Colonic mucosa (tissue), 4 donors: Measurements from ENCODE around the gene ATP1A3. TPM values are rescaled to one million over a fixed set of nuclear protein-coding genes. Genes with fewer than 3 reads are reported as not detected.
A peak's percentile ranks its signal among the peaks of the same experiment; 100 is the strongest.

ENCODE experiments used
- DNase-seq: peaks from one replicate; pipeline ENCODE4 v3.0.0-alpha.2; 2020
- H3K27ac ChIP-seq: fragments of 200-600 bp; one replicate; pipeline ENCODE4 v1.8.0; 2021
- H3K27me3 ChIP-seq: fragments of 200-600 bp; one replicate; pipeline ENCODE4 v1.8.0; 2021
- H3K36me3 ChIP-seq: fragments of 200-600 bp; one replicate; pipeline ENCODE4 v1.8.0; 2021
- H3K4me1 ChIP-seq: fragments of 200-600 bp; one replicate; pipeline ENCODE4 v1.8.0; 2021; ENCODE audit warnings: mild to moderate bottlenecking
- H3K4me3 ChIP-seq: fragments of 200-600 bp; one replicate; pipeline ENCODE4 v1.8.0; 2021
- H3K9ac ChIP-seq, 2 donors: one replicate each; pipeline ENCODE4 v1.7.0; 2013; ENCODE audit warnings: control low read depth in 2 of 2, low read depth in 2 of 2, low read length in 2 of 2
- H3K9me3 ChIP-seq: fragments of 200-600 bp; one replicate; pipeline ENCODE4 v1.8.0; 2021
- intact Hi-C: fragments of 100-400 bp; cut with DNase I; formaldehyde crosslinking; loops from one replicate; pipeline ENCODE4 v1.14.1; 2022
- total RNA-seq, 2 donors: library from RNA; stranded (reverse); fragmentation: NEBNext Ultra II Directional in 1 of 2; extraction: Animal tissue kit (Norgen Biotek cat#: 25700) in 1 of 2; gene quantifications; one replicate each; pipeline ENCODE4 v1.2.1, GENCODE V29; 2021
- TF ChIP-seq, protein P1 (sequence below): fragments of 200-600 bp; IDR thresholded peaks from one replicate; pipeline ENCODE4 v1.8.0; 2022; ENCODE audit warnings: antibody characterized with exemption, mild to moderate bottlenecking
- donor health status: healthy.
- donor health status: DM: no; HTN: no; CAD: no.
- donor health status: DM: no; HTN: no; CAD: no.

The ATP1A3 gene
- total RNA-seq, 2 donors from 2014 or later: 0.35 to 1.9 TPM

DNA sequence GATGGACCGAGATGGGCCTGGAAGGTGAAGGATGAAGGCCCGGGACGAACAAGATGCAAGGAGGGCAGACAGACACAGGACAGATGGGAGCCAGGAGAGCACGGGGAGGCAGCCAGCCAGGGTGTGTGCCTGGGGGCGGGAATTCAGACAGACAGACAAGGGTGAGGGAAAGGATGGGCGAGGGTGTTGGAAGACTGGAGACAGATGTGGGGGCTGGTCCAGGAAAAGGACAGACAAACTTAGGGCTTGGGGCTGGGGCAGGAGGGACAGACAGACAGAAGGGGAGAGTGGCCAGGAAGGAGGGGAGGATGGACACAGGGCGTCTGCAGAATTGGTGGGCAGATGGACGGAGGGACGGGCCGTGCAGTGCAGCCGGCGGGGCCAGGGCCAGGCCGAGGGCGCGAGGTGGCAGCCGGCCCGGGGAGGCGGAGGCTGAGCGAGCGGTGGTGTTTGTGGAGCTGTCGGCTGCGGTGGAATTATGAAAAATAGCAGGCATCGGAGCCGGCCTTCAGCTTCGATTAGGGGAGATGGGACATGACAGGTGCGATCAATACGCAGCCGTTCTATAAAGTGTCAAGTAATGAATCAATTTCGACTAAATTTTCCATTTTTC is 61.2 kb downstream of the ATP1A3 start:
- Histone ChIP-seq H3K9ac (no peak overlapping the region), H3K9me3 (no peaks in the 10 kb centered on the region), H3K4me1 (peaks cover 5% of the 10 kb centered on the region), H3K36me3 (no peaks in the 10 kb centered on the region), H3K27ac (no peak overlapping the region), H3K27me3 (peaks cover 13% of the 10 kb centered on the region), H3K4me3 (no peak overlapping the region)
- TF ChIP-seq, protein P1, sequence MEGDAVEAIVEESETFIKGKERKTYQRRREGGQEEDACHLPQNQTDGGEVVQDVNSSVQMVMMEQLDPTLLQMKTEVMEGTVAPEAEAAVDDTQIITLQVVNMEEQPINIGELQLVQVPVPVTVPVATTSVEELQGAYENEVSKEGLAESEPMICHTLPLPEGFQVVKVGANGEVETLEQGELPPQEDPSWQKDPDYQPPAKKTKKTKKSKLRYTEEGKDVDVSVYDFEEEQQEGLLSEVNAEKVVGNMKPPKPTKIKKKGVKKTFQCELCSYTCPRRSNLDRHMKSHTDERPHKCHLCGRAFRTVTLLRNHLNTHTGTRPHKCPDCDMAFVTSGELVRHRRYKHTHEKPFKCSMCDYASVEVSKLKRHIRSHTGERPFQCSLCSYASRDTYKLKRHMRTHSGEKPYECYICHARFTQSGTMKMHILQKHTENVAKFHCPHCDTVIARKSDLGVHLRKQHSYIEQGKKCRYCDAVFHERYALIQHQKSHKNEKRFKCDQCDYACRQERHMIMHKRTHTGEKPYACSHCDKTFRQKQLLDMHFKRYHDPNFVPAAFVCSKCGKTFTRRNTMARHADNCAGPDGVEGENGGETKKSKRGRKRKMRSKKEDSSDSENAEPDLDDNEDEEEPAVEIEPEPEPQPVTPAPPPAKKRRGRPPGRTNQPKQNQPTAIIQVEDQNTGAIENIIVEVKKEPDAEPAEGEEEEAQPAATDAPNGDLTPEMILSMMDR: no peak
- DNase-seq: no peak
- intact Hi-C loops: no loop called here

DNA sequence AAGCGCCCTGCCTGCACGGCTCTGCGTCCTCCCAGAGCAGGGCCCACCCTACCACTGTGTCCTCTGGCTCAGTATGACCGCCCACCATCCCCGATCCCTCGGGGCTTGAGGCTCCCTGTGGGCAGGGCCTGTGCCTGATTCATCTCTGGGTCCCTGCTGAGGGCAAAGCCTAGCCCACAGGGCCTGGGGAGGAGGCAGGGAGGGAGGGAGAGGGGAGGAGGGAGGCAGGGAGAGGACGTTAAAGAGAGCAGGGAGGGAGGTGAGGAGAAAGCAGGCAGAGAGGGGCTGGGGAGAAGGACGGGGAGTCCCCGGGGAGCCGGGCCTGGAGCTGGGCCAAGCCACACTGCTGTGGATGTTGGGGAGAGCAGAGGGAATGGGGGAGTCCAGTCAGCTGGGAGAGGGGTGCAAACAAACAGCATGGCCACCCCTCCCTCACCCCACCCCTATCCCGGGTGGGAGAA is 61.7 kb downstream of the ATP1A3 start:
- Histone ChIP-seq H3K4me1 (peaks cover 5% of the 10 kb centered on the region), H3K36me3 (no peaks in the 10 kb centered on the region), H3K27ac (no peak overlapping the region), H3K9ac (no peak overlapping the region), H3K27me3 (peaks cover 17% of the 10 kb centered on the region), H3K9me3 (no peaks in the 10 kb centered on the region), H3K4me3 (no peak overlapping the region)
- TF ChIP-seq, protein P1: no peak
- intact Hi-C loops: no loop called here
- DNase-seq: no peak

DNA sequence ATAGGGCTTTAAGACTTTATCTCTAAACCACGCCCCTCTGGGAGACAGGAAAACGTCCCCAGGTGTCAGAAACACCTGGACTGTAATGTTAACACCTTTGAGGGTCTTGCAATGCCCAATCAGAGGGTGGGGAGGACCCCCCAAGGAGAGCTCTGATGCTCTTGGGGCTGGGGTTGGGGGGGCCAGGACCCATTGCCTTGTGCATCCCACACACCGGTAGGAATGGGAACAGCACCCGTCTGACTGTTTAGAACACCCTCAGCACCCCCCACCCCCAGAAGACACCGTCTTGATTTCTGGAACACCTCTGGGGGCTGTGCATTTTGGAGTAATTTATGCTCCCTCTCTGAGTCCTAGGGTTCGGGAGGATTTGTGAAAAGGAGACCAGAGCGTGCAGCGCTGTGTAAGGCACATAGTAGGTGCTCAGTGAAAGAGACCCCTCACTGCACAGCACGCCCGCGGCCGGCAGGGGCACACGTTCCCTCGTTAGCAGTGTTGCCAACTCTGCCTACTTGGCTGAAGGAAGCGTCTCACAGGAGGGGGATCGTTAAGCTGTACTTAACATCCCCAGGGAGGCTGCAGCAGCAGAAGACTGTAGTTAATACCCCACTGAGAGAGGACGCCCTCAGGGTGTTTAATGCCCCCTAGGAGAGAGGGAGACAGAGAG is 63.0 kb downstream of the ATP1A3 start:
- Histone ChIP-seq H3K9me3 (no peaks in the 10 kb centered on the region), H3K27me3 (peaks cover 25% of the 10 kb centered on the region), H3K4me3 (no peak overlapping the region), H3K36me3 (no peaks in the 10 kb centered on the region), H3K9ac (peak overlapping the region in 1 of 2 donors; percentile 6), H3K4me1 (peaks cover 5% of the 10 kb centered on the region), H3K27ac (no peak overlapping the region)
- TF ChIP-seq, protein P1: no peak
- intact Hi-C loops: no loop called here
- DNase-seq: no peak

DNA sequence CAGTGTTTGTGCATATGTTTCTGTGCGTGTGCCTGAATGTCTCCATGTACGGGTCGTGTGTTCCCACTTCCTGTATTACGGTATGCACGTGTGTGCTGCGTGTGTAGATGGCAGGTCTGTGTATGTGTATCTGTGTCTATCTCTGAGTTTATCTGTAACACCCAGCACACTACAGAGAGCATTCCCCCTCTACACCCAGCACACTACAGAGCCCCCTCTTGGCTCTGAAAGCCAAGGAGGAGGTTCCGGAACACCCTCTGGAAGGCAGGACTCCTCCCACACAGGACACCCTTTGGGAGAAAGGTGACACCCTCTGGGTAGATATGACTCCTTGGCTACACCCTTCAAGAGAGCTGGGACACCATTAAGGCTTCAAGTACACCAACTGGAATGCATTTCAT is 63.7 kb downstream of the ATP1A3 start:
- Histone ChIP-seq H3K4me3 (no peak overlapping the region), H3K27me3 (peaks cover 18% of the 10 kb centered on the region), H3K9ac (peak overlapping the region in 1 of 2 donors; percentile 6), H3K36me3 (no peaks in the 10 kb centered on the region), H3K27ac (no peak overlapping the region), H3K9me3 (no peaks in the 10 kb centered on the region), H3K4me1 (peaks cover 5% of the 10 kb centered on the region)
- TF ChIP-seq, protein P1: no peak
- no peak for DNase-seq
- intact Hi-C loops: no loop called here

DNA sequence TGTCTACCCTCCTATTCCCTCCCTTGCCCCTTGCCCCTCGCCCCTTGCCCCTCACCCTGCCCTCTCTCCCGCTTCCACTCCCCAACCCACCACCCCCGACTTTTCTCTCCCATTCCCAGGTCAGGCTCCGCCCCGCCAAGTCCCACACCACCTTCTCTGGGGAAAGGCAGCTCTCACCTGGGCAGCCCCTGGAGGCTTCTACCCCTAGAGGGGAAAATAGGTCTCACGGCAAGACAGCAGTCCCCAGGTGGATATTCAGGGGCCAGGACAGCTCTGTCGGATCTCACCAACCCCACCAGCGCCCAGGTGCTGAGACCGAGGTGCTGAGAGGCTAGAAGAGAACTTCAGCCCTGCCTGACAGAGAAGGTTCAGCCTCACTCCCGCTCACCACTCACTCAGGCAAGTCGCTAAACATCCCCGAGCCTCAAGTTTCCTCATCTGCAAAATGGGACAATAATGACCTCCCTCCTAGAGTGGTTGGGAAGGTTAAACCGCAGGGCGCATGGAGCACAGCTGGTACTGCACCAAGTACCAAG is 64.4 kb downstream of the ATP1A3 start:
- Histone ChIP-seq H3K27me3 (peaks cover 18% of the 10 kb centered on the region), H3K4me1 (peaks cover 5% of the 10 kb centered on the region), H3K4me3 (no peak overlapping the region), H3K9me3 (no peaks in the 10 kb centered on the region), H3K36me3 (no peaks in the 10 kb centered on the region), H3K27ac (no peak overlapping the region), H3K9ac (no peak overlapping the region)
- TF ChIP-seq, protein P1: no peak
- DNase-seq: no peak
- intact Hi-C loops: no loop called here
